ENCODE measurements around the gene NMT1. TPM values are rescaled to one million over a fixed set of nuclear protein-coding genes. Genes with fewer than 3 reads are reported as not detected.
A peak's percentile ranks its signal among the peaks of the same experiment; 100 is the strongest.

The NMT1 gene
- polyA plus RNA-seq, 1 of the 3 experiments (the other 2 are of a cell fraction) = 30.1 TPM

DNA sequence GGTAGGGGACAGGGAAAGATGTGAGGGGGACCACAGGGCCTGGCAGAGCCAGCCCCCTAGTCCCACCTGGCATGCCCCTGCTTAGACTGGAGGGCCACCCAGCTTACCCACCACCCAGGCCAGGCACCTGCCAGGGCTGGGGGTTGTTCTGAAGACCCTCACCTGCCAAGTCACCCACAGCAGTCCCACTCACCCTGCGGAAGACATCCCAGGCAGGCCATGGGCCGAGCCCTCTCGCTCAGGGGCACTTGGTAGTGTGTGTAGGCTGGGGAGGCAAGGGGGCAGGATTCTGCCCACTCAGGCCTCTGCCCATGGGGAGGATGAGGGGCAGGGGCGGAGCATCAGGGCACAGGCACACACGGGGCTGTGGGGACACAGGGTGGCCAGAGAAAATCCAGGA, 67.2 kb downstream of the NMT1 start (continued):
- TF ChIP-seq ZBTB33 (IDR thresholded peaks at IDR 0.05; ENCODE audit: borderline replicate concordance, low read depth) (no peak), SIN3A (IDR thresholded peaks at IDR 0.05; ENCODE audit: borderline replicate concordance, low read depth, low read length) (no peak), NRF1 (IDR thresholded peaks at IDR 0.05; ENCODE audit: low read depth, low read length) (no peak), MEF2A (IDR thresholded peaks at IDR 0.05; ENCODE audit: borderline replicate concordance, low read depth) (no peak)

DNA sequence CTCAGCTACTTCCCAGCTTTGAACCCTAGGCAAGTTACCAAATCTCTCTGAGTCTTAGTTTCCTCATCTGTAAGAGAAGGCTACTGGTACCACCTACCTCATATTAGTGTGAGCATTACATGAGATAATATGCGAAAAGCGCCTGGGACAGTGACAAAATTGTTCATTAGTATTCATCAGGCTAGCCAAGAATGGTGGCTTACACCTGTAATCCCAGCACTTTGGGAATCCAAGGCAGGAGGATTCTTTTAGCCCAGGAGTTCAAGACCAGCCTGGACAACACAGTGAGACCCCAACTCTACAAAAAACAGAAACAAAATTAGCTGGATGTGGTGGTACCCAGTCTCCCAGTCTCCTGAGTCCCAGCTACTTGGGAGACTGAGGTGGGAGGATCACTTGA, 67.9 kb downstream of the NMT1 start:
- H3K27me3 ChIP-seq (ENCODE audit: insufficient read depth) = no peaks in the 10 kb centered on the region
- ChIA-PET CTCF (interaction anchor here (1.0 to 10.8 kb wide), 6 partner anchors 11 to 209 kb away, joined by 3 to 194 read pairs (median 6); no protein-coding TSS in a partner anchor), POLR2A (interaction anchor here (0.7 kb wide), 1 partner anchor 14 kb away, joined by 3 read pairs; no protein-coding TSS in a partner anchor)
- H3K4me2 ChIP-seq = peak overlapping the region; percentile 70; the same call in 1 of the 2 replicates
- no peak overlapping the region for H3K4me3 ChIP-seq (ENCODE audit: low read depth in 2 of 2, low read length in 1 of 2)
- H3K9me3 ChIP-seq = no peaks in the 10 kb centered on the region
- WGBS (ENCODE audit: low lambda C conversion rate) = 96% methylated on average over 2 of the region's 2 CpGs
- H3K9me2 ChIP-seq = no peaks in the 10 kb centered on the region
- peak overlapping the region in 1 of 2 experiments; percentile 65; a peak in 1 of 4 replicates for H3K27ac ChIP-seq (ENCODE audit: low read depth in 2 of 2, low read length in 1 of 2)
- H3F3A ChIP-seq (replicated peaks; ENCODE audit: insufficient read depth) = peaks cover 26% of the 10 kb centered on the region
- TF ChIP-seq SMC3 (IDR thresholded peaks at IDR 0.05; ENCODE audit: low read depth, low read length) (no peak), TEAD4 (IDR thresholded peaks at IDR 0.05; ENCODE audit: borderline replicate concordance, insufficient read depth) (no peak)
- no peak for DNase-seq
- H3K9ac ChIP-seq = no peak overlapping the region
- peaks cover 80% of the 10 kb centered on the region for H3K79me2 ChIP-seq (ENCODE audit: insufficient read depth)
- no peak overlapping the region for H2AFZ ChIP-seq (ENCODE audit: low read depth)
- peaks cover 0 to 7% of the 10 kb centered on the region in 2 experiments for H3K36me3 ChIP-seq (replicated peaks in 1 of 2; ENCODE audit: control insufficient read depth in 1 of 2, insufficient read depth in 2 of 2, low read length in 1 of 2)
- peaks cover 30 to 35% of the 10 kb centered on the region in 2 experiments; a peak in 3 of 4 replicates for H3K4me1 ChIP-seq (ENCODE audit: control insufficient read depth in 1 of 2, insufficient read depth in 2 of 2, low read depth in 1 of 2, low read length in 1 of 2)
- no peaks in the 10 kb centered on the region for H4K20me1 ChIP-seq (ENCODE audit: insufficient read depth)

- WGBS (ENCODE audit: low lambda C conversion rate) = 80% methylated on average over 4 of the region's 10 CpGs
- CTCF ChIA-PET = interaction anchor here (0.7 to 10.8 kb wide), 10 partner anchors 11 to 210 kb away, joined by 3 to 194 read pairs (median 5); no protein-coding TSS in a partner anchor
- no peak for TF ChIP-seq SIN3A (IDR thresholded peaks at IDR 0.05; ENCODE audit: borderline replicate concordance, low read depth, low read length)
- TF ChIP-seq USF1 (IDR thresholded peaks at IDR 0.05; ENCODE audit: borderline replicate concordance, low read depth) = no peak
- TF ChIP-seq, protein P1, sequence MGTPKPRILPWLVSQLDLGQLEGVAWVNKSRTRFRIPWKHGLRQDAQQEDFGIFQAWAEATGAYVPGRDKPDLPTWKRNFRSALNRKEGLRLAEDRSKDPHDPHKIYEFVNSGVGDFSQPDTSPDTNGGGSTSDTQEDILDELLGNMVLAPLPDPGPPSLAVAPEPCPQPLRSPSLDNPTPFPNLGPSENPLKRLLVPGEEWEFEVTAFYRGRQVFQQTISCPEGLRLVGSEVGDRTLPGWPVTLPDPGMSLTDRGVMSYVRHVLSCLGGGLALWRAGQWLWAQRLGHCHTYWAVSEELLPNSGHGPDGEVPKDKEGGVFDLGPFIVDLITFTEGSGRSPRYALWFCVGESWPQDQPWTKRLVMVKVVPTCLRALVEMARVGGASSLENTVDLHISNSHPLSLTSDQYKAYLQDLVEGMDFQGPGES (IDR thresholded peaks at IDR 0.05; ENCODE audit: low read depth, low read length) = no peak
- TF ChIP-seq GATA2 (CRISPR knock-in tag; IDR thresholded peaks at IDR 0.05) = no peak
- TF ChIP-seq, protein P2, sequence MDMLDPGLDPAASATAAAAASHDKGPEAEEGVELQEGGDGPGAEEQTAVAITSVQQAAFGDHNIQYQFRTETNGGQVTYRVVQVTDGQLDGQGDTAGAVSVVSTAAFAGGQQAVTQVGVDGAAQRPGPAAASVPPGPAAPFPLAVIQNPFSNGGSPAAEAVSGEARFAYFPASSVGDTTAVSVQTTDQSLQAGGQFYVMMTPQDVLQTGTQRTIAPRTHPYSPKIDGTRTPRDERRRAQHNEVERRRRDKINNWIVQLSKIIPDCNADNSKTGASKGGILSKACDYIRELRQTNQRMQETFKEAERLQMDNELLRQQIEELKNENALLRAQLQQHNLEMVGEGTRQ (IDR thresholded peaks at IDR 0.05; ENCODE audit: borderline replicate concordance, low read depth, low read length) = no peak
- no peak for TF ChIP-seq EP300 (IDR thresholded peaks at IDR 0.05; ENCODE audit: borderline replicate concordance in 1 of 2, low read depth in 1 of 2, low read length in 1 of 2)
- no peak for TF ChIP-seq REST (IDR thresholded peaks at IDR 0.05; ENCODE audit: low read depth, low read length)
- TF ChIP-seq FOXM1 (IDR thresholded peaks at IDR 0.05; ENCODE audit: low read depth) = no peak
- TF ChIP-seq ELF1 (IDR thresholded peaks at IDR 0.05) = no peak
- no peak for TF ChIP-seq TCF12 (IDR thresholded peaks at IDR 0.05)
- no peak for TF ChIP-seq GABPA (IDR thresholded peaks at IDR 0.05; ENCODE audit: low read depth)
Observed at GRCh38 chr17:45129426-45129939, 68.4 kb downstream of the NMT1 start.

More at GRCh38 chr17:45129426-45129939, 68.4 kb downstream of the NMT1 start:
- DNase-seq = no peak
- Histone ChIP-seq H2AFZ (ENCODE audit: low read depth) (no peak overlapping the region), H3K9ac (no peak overlapping the region; the same call in 1 of the 2 replicates), H3K36me3 (replicated peaks in 1 of 2; ENCODE audit: control insufficient read depth in 1 of 2, insufficient read depth in 2 of 2, low read length in 1 of 2) (peaks cover 0 to 7% of the 10 kb centered on the region in 2 experiments), H3F3A (replicated peaks; ENCODE audit: insufficient read depth) (peaks cover 23% of the 10 kb centered on the region), H3K4me1 (ENCODE audit: control insufficient read depth in 1 of 2, insufficient read depth in 2 of 2, low read depth in 1 of 2, low read length in 1 of 2) (peaks cover 26 to 30% of the 10 kb centered on the region in 2 experiments; a peak in 3 of 4 replicates), H3K79me2 (ENCODE audit: insufficient read depth) (peaks cover 75% of the 10 kb centered on the region), H4K20me1 (ENCODE audit: insufficient read depth) (no peaks in the 10 kb centered on the region), H3K27ac (ENCODE audit: low read depth in 2 of 2, low read length in 1 of 2) (peak overlapping the region in 1 of 2 experiments; percentile 65; a peak in 1 of 4 replicates), H3K4me3 (ENCODE audit: low read depth in 2 of 2, low read length in 1 of 2) (no peak overlapping the region), H3K27me3 (ENCODE audit: insufficient read depth) (no peaks in the 10 kb centered on the region), H3K9me2 (no peaks in the 10 kb centered on the region), H3K4me2 (peak overlapping the region; percentile 88; the same call in 1 of the 2 replicates), H3K9me3 (no peaks in the 10 kb centered on the region)
- POLR2A ChIA-PET = interaction anchor here (0.7 kb wide), 1 partner anchor 14 kb away, joined by 3 read pairs; no protein-coding TSS in a partner anchor

Measured in SK-N-SH (cell line).